Liver (tissue), 9 donors: Measurements from ENCODE around the gene TTC39A. TPM values are rescaled to one million over a fixed set of nuclear protein-coding genes. Genes with fewer than 3 reads are reported as not detected.

Source experiments
- DNase-seq: peaks from one replicate; pipeline ENCODE4 v3.0.0-alpha.2; 2017; ENCODE audit warnings: low spot score
- H3K27ac ChIP-seq, 2 donors: one replicate each; pipeline ENCODE4 v1.7.0; 2013; ENCODE audit warnings: inconsistent platforms in 2 of 2, low read length in 2 of 2, control low read depth in 1 of 2, low read depth in 1 of 2, mild to moderate bottlenecking in 1 of 2
- H3K27me3 ChIP-seq, 4 donors: one replicate each; pipeline versions ENCODE4 v1.6.1 to v1.7.0; 2013; ENCODE audit warnings: low read length in 3 of 4, inconsistent platforms in 1 of 4, mild to moderate bottlenecking in 1 of 4, moderate library complexity in 1 of 4; ENCODE audit not compliant: control insufficient read depth in 4 of 4, insufficient read depth in 4 of 4
- H3K36me3 ChIP-seq, 4 donors: one replicate each; pipeline versions ENCODE4 v1.6.1 to v1.7.0; 2013; ENCODE audit warnings: low read length in 3 of 4, mild to moderate bottlenecking in 3 of 4, low read depth in 1 of 4, moderate library complexity in 1 of 4; ENCODE audit not compliant: control insufficient read depth in 4 of 4, insufficient read depth in 3 of 4
- H3K4me1 ChIP-seq, 4 donors: one replicate each; pipeline versions ENCODE4 v1.6.1 to v1.7.0; 2013; ENCODE audit warnings: low read length in 3 of 4, mild to moderate bottlenecking in 3 of 4, moderate library complexity in 1 of 4; ENCODE audit not compliant: control insufficient read depth in 4 of 4, insufficient read depth in 4 of 4
- H3K4me3 ChIP-seq, 3 donors: one replicate each; pipeline versions ENCODE4 v1.6.1 to v1.7.0; 2013; ENCODE audit warnings: low read length in 3 of 3, control low read depth in 1 of 3, low read depth in 1 of 3, mild to moderate bottlenecking in 1 of 3
- H3K9ac ChIP-seq, 2 donors: one replicate each; pipeline ENCODE4 v1.7.0; 2013; ENCODE audit warnings: low read length in 2 of 2, mild to moderate bottlenecking in 2 of 2, moderate library complexity in 2 of 2, control low read depth in 1 of 2, low read depth in 1 of 2
- H3K9me3 ChIP-seq, 4 donors: one replicate each; pipeline versions ENCODE4 v1.6.1 to v1.7.0; 2013; ENCODE audit warnings: low read length in 3 of 4; ENCODE audit not compliant: control insufficient read depth in 4 of 4
- EGR1 ChIP-seq, 2 donors: IDR thresholded peaks; 2 replicates each; pipeline ENCODE4 v1.6.1; 2016 to 2018; ENCODE audit warnings: antibody characterized with exemption in 2 of 2, low read depth in 2 of 2
- FOXA1 ChIP-seq: IDR thresholded peaks from 2 replicates; pipeline ENCODE4 v1.6.1; 2016; ENCODE audit warnings: antibody characterized with exemption
- FOXA2 ChIP-seq: IDR thresholded peaks from 2 replicates; pipeline ENCODE4 v1.6.1; 2016; ENCODE audit warnings: antibody characterized with exemption
- GABPA ChIP-seq, 2 donors: IDR thresholded peaks in 1 of 2; conservative IDR thresholded peaks in 1 of 2; 2 replicates each; pipeline ENCODE4 v1.6.1; 2016; ENCODE audit warnings: antibody characterized with exemption in 2 of 2, mild to moderate bottlenecking in 1 of 2, moderate library complexity in 1 of 2
- HNF4A ChIP-seq, 2 donors: conservative IDR thresholded peaks; 2 replicates each; pipeline ENCODE4 v1.6.1; 2016; ENCODE audit warnings: antibody characterized with exemption in 2 of 2, mild to moderate bottlenecking in 2 of 2
- HNF4G ChIP-seq: IDR thresholded peaks from 2 replicates; pipeline ENCODE4 v1.6.1; 2016; ENCODE audit warnings: antibody characterized with exemption
- JUND ChIP-seq, 2 donors: IDR thresholded peaks; 2 replicates each; pipeline ENCODE4 v1.6.1; 2016; ENCODE audit warnings: antibody characterized with exemption in 2 of 2
- NR2F2 ChIP-seq: IDR thresholded peaks from 2 replicates; pipeline ENCODE4 v1.6.1; 2016; ENCODE audit warnings: antibody characterized with exemption
- RAD21 ChIP-seq, 2 donors: IDR thresholded peaks; 2 replicates each; pipeline ENCODE4 v1.6.1; 2016; ENCODE audit warnings: antibody characterized with exemption in 2 of 2, mild to moderate bottlenecking in 2 of 2
- RXRA ChIP-seq, 2 donors: IDR thresholded peaks; 2 replicates each; pipeline ENCODE4 v1.6.1; 2017 to 2018; ENCODE audit warnings: antibody characterized with exemption in 2 of 2, mild to moderate bottlenecking in 1 of 2
- SP1 ChIP-seq: IDR thresholded peaks from 2 replicates; pipeline ENCODE4 v1.6.1; 2018; ENCODE audit warnings: antibody characterized with exemption, mild to moderate bottlenecking
- TAF1 ChIP-seq: conservative IDR thresholded peaks from 2 replicates; pipeline ENCODE4 v1.6.1; 2016; ENCODE audit warnings: antibody characterized with exemption, mild to moderate bottlenecking
- YY1 ChIP-seq: IDR thresholded peaks from 2 replicates; pipeline ENCODE4 v1.6.1; 2016; ENCODE audit warnings: antibody characterized with exemption, mild to moderate bottlenecking
- WGBS: extraction: QIAGEN DNeasy Blood & Tissue Kit; methylation state at CpG from one replicate; pipeline ENCODE4 v1.1.7; 2013; 5-methylcytosine and 5-hydroxymethylcytosine counted together
- polyA plus RNA-seq, 2 donors: library from polyadenylated mRNA; stranded (reverse) in 1 of 2; unstranded in 1 of 2; fragments of 200-250 nt in 1 of 2; fragments of >200 nt in 1 of 2; fragmentation: Nextera tagmentation in 1 of 2; extraction: Ambion mirVana in 1 of 2; gene quantifications; one replicate each; pipeline versions ENCODE4 v1.2.1 to v1.2.3, GENCODE V29; 2013 to 2015
- total RNA-seq, 2 donors: library from RNA; depleted of rRNA; stranded (reverse); fragments of >200 nt; gene quantifications; one replicate each; pipeline ENCODE4 v1.2.3, GENCODE V29; 2014
- TF ChIP-seq, protein P1 (sequence below): IDR thresholded peaks from 2 replicates; pipeline ENCODE4 v1.6.1; 2016; ENCODE audit warnings: antibody characterized with exemption
- TF ChIP-seq, protein P2 (sequence below): fragments of 150-350 bp; IDR thresholded peaks from 2 replicates; pipeline ENCODE4 v1.5.1; 2017; ENCODE audit warnings: improper control_type of control experiment, low read depth, low read length; ENCODE audit not compliant: missing input control
- TF ChIP-seq, protein P3 (sequence below): IDR thresholded peaks from 2 replicates; pipeline ENCODE4 v1.6.1; 2016; ENCODE audit warnings: antibody characterized with exemption, mild to moderate bottlenecking
- TF ChIP-seq, protein P4 (sequence below): IDR thresholded peaks from 2 replicates; pipeline ENCODE4 v1.6.1; 2016; ENCODE audit warnings: antibody characterized with exemption
- TF ChIP-seq, protein P5 (sequence below): IDR thresholded peaks from 2 replicates; pipeline ENCODE4 v1.6.1; 2016; ENCODE audit warnings: antibody characterized with exemption
- donor health status: healthy.
- donor health status: healthy.
- donor health status: healthy.
- donor health status: healthy.
- donor health status: healthy.

The TTC39A gene
- total and polyA plus RNA-seq, 4 donors: 0.32 to 1.9 (median 1.4) TPM

DNA sequence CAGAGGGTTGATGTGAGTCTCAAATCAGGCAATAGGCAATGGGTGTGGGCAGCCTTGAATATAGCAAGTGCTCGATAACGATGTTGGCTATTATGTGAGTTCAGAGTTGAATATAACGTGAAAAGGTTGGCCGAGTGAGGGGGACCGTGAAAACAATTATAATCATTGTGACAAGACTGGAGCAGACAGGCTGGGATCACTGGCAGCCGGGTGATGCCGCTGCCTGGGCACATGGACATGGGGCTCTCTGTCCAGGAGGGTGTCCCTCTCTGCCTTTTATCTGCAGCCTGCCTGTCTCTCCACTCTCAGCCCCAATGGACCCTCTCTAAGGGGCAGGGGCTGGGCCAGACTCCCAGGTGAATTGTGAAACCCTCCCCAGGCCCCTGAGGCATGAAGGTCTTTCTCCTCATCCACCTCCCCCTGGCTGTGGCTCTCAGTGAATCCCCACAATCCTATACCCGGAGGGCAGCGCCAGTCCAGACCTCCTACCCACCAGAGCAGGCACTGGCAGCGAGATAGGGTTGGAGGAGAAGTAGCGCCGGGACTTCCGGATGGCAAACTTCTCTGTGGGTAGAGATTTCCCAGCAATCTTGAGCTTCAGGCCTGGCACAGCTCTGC, 36.4 kb downstream of the TTC39A start:
- Histone ChIP-seq H3K9ac (no peak overlapping the region), H3K27me3 (no peaks in the 10 kb centered on the region), H3K9me3 (no peaks in the 10 kb centered on the region), H3K36me3 (no peaks in the 10 kb centered on the region), H3K4me1 (peaks cover 0 to 21% (median 7%) of the 10 kb centered on the region in 4 donors), H3K4me3 (no peak overlapping the region), H3K27ac (no peak overlapping the region)
- WGBS: 96% methylated on average over 13 of the region's 13 CpGs
- no peak for DNase-seq
- TF ChIP-seq GABPA (IDR thresholded peaks at IDR 0.05 in 1 of 2, conservative IDR thresholded peaks at IDR 0.05 in 1 of 2) (no peak), EGR1 (IDR thresholded peaks at IDR 0.05; ENCODE audit: low read depth in 2 of 2) (no peak), TAF1 (no peak), NR2F2 (no peak), FOXA1 (no peak), RXRA (IDR thresholded peaks at IDR 0.05) (no peak), SP1 (no peak), YY1 (no peak), HNF4A (conservative IDR thresholded peaks at IDR 0.05) (no peak), JUND (IDR thresholded peaks at IDR 0.05) (no peak), FOXA2 (no peak), HNF4G (no peak), RAD21 (IDR thresholded peaks at IDR 0.05) (no peak)
- TF ChIP-seq, protein P1, sequence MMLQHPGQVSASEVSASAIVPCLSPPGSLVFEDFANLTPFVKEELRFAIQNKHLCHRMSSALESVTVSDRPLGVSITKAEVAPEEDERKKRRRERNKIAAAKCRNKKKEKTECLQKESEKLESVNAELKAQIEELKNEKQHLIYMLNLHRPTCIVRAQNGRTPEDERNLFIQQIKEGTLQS: no peak
- TF ChIP-seq, protein P2, sequence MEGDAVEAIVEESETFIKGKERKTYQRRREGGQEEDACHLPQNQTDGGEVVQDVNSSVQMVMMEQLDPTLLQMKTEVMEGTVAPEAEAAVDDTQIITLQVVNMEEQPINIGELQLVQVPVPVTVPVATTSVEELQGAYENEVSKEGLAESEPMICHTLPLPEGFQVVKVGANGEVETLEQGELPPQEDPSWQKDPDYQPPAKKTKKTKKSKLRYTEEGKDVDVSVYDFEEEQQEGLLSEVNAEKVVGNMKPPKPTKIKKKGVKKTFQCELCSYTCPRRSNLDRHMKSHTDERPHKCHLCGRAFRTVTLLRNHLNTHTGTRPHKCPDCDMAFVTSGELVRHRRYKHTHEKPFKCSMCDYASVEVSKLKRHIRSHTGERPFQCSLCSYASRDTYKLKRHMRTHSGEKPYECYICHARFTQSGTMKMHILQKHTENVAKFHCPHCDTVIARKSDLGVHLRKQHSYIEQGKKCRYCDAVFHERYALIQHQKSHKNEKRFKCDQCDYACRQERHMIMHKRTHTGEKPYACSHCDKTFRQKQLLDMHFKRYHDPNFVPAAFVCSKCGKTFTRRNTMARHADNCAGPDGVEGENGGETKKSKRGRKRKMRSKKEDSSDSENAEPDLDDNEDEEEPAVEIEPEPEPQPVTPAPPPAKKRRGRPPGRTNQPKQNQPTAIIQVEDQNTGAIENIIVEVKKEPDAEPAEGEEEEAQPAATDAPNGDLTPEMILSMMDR: no peak
- TF ChIP-seq, protein P3, sequence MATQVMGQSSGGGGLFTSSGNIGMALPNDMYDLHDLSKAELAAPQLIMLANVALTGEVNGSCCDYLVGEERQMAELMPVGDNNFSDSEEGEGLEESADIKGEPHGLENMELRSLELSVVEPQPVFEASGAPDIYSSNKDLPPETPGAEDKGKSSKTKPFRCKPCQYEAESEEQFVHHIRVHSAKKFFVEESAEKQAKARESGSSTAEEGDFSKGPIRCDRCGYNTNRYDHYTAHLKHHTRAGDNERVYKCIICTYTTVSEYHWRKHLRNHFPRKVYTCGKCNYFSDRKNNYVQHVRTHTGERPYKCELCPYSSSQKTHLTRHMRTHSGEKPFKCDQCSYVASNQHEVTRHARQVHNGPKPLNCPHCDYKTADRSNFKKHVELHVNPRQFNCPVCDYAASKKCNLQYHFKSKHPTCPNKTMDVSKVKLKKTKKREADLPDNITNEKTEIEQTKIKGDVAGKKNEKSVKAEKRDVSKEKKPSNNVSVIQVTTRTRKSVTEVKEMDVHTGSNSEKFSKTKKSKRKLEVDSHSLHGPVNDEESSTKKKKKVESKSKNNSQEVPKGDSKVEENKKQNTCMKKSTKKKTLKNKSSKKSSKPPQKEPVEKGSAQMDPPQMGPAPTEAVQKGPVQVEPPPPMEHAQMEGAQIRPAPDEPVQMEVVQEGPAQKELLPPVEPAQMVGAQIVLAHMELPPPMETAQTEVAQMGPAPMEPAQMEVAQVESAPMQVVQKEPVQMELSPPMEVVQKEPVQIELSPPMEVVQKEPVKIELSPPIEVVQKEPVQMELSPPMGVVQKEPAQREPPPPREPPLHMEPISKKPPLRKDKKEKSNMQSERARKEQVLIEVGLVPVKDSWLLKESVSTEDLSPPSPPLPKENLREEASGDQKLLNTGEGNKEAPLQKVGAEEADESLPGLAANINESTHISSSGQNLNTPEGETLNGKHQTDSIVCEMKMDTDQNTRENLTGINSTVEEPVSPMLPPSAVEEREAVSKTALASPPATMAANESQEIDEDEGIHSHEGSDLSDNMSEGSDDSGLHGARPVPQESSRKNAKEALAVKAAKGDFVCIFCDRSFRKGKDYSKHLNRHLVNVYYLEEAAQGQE: no peak
- TF ChIP-seq, protein P4, sequence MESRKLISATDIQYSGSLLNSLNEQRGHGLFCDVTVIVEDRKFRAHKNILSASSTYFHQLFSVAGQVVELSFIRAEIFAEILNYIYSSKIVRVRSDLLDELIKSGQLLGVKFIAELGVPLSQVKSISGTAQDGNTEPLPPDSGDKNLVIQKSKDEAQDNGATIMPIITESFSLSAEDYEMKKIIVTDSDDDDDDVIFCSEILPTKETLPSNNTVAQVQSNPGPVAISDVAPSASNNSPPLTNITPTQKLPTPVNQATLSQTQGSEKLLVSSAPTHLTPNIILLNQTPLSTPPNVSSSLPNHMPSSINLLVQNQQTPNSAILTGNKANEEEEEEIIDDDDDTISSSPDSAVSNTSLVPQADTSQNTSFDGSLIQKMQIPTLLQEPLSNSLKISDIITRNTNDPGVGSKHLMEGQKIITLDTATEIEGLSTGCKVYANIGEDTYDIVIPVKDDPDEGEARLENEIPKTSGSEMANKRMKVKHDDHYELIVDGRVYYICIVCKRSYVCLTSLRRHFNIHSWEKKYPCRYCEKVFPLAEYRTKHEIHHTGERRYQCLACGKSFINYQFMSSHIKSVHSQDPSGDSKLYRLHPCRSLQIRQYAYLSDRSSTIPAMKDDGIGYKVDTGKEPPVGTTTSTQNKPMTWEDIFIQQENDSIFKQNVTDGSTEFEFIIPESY: no peak
- TF ChIP-seq, protein P5, sequence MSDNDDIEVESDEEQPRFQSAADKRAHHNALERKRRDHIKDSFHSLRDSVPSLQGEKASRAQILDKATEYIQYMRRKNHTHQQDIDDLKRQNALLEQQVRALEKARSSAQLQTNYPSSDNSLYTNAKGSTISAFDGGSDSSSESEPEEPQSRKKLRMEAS: no peak
